Activated T-cell treated with anti-CD3 and anti-CD28 coated beads, Interleukin-2, amount 50 U/mL, for 48 hours (primary cell): ENCODE results near the gene PCSK6.
A peak's percentile ranks its signal among the peaks of the same experiment; 100 is the strongest.

Experiments used
- DNase-seq, 2 experiments: peaks; one replicate each; pipeline ENCODE4 v3.0.0-alpha.2; 2020

Gene PCSK6

DNA sequence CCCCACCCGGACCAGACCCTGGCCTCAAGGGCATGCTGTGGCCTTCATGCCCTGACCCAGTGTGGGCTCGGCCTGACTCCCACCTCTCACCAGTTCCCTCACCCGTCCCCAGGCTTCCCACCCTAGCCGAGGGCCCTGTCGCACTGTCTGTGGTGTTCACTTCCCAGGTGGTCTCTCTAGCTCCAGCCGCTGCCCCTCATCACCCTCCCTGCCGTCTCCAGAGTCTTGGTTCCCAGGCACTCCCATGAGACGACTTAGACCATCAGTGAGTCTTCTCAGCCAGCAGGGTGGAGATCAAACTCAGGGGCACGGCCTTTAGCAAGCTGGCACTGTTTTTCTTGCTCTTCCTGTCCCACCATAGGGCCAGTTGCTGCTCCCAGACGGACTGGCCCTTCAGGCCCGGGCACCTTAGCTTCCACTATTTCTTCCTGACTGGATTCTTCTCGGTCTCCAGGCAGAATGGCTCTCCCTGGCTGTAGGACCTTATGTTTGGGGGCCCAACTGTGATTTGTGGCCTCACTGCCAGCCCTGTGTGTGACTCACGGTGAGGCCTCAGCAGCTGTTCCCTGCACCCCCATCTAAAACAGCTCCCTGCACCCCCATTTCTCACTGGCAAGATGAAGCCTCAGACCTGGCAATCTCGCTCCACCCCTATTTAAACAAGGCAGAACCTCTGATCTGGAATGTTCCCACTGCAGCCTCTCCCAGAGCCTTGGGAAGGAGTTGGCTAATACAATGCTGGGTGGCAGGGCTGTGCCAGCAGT lies 9.4 kb upstream of the PCSK6 start:
- DNase-seq: peak in 1 of 2 experiments; percentile 14

DNA sequence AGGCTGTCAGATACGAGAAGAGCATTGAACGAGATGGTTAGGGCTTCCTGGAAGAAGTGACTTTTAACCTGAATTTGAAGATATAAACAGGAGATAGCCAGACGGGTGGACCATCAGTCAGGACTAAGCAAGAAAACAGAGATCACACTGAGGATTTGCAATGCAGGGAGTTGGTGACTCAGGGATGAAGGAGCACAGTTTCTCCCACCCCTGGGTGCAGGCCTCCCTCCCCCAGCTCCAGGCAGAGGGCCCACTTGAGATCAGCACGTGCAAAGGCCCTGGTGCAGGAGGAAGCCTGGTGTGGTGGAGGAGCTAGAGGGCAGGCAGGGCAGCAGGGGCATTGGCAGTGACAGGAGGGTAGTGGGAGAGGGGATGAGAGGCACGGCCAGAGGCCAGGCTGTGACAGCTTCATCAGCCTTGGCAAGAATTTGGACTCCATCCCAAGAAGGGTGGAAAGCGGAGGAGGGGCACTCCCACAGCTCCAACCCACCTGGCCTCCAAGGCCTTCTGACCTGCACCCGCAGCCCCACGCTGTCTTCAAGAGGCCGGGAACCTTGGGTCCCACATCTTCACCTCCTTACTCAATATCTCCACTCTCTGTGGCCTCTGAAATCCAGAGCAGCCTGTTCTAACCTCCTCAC lies 8.7 kb upstream of the PCSK6 start:
- DNase-seq: peak in 1 of 2 experiments; percentile 14

DNA sequence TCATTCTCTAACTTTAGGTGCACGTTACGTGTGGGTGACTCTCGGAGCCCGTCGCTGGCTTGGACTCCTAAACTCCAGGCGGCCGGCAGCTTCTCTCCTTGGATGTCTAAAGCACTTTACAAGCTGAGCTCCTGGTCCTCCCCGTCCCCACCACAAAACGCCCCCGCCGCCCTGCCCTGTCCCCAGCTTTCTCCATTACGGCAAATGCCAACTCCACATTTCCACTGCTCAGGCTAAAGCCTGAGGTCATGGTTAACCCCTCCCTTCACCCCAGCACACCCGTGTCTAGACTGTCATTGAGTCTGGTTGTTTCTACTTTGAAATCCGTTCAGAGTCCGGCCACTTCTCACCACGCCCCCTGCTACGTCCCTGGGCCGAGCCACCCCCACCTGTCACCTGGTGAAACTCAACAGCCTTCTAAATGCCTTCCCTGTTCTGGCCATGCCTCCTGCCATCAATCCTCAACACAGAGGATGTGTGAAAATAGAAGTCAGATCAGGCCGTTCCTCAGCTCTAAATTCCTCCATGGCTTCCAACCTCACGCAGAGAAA lies 8.1 kb upstream of the PCSK6 start:
- no peak for DNase-seq

DNA sequence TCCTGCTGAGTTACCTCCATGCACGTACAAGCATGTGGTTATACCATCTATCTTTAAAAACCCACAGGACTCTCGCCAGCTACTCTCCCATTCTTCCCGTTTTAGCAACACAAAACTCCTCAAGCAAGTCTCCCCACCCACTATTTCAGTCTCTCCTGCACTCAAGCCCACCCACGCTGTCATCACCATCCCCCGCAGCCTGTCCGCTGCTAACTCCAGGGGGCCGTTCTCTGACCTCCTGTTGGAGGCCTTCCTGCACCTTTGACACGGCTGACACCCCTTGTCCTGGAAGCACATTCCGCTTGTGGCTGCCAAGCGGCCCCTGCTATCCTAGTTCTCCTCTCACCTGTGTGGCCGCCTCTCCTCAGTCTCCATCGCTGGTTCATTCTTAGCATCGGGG lies 7.5 kb upstream of the PCSK6 start:
- no peak for DNase-seq

DNA sequence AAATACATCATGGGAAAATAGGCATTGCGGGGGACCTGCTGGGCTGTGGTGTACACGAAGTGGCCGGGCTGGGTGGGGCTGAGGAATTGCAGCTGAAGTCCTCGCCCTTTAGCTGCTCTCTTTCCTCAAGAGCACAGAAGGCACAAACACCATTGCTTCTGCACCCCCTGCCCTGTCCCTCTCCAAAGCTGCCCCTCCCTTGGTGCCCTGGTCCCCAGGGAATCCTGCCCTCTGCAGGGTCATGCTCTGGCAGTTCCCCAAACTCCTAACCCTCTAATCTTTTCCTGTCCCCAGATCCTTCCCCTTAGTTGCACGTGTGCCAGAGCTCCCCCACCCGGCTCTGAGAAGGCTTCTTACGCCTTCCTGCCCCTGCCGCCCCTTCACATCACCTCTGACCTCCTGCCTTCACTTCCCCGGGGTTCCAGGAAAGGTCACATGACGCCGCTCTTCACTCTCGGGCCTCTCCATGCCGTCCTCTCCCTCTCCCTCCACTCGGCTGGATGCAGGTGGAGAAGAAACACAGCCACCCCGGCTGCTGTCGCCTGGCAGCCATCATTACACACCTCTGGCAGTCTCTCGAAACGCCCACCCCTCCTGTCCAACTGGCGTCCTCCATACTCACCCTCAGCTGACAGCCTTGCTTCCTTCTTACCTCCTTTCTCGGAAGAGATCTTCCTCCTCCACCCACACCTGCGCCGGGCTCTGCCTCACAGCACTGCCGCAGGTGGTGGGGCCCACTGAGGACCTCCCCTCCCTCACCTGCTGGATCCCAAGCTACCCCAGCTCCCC lies 6.9 kb upstream of the PCSK6 start:
- DNase-seq: no peak

DNA sequence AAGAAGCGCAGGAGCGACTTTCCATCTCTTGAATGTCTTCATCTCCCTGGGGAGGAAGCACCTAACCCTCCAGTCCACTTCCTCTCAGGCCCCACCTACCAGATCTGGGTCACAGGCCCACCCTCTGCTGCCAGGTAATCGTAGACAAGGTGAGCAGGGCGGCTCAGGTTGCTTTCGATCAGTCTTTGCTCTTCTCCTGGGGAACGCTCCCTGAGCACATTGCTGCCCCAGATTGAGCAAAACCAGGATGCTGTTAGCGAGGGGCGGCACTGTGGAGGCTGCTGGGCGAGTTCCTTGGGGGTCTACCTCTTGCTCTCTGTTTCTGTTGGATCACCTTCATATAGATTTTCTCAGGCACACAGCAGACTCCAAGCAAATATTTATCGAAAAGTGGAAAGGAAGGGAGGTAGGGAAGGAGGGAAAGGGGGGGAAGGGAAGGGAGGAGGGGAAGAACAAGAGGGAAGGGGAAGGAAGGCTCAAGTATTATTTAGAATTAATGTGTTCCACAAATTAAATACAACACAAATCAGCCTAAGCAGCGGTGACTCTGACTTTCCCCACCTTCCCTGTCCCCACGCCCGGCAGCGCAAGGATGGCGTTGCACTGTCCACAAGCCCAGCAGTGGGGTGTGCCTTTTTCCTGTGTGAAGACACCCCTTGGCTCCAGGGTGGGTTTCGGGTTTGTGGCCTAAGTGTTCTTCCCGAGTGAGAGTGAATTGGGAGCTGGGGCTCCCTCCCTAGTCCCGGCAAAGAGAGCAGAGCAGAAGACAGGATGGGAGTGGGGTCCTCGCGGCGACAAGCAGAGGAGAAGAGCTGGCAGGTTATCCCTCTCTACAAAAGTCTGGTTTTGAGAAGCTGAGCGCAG lies 6.1 kb upstream of the PCSK6 start:
- no peak for DNase-seq

DNA sequence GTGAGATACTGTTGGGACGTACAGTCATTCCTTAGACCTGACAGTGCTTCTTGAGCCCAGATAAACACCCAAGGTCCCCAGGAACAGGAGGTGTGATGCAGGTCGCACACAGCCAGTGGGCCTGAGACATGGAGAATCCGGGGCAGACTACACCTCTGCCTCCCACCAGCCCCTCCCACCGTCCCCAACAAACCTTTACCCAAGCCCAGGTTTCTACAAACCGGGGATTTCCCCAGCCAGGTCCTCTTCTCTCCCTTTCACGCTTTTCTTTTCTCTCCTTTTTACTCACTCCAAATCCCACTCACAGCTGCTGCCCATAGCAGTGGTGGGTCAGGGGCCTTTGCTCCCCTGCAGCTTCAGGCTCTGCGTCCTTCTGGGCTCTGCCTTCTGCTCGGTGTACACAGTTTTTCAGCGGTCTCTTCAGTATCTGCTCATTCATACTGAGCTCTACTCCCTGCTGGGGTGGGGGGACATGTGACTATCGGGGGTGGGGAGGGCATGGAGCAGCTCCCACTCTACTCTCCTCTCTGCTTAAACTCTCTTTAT lies 4.8 kb upstream of the PCSK6 start:
- no peak for DNase-seq

DNA sequence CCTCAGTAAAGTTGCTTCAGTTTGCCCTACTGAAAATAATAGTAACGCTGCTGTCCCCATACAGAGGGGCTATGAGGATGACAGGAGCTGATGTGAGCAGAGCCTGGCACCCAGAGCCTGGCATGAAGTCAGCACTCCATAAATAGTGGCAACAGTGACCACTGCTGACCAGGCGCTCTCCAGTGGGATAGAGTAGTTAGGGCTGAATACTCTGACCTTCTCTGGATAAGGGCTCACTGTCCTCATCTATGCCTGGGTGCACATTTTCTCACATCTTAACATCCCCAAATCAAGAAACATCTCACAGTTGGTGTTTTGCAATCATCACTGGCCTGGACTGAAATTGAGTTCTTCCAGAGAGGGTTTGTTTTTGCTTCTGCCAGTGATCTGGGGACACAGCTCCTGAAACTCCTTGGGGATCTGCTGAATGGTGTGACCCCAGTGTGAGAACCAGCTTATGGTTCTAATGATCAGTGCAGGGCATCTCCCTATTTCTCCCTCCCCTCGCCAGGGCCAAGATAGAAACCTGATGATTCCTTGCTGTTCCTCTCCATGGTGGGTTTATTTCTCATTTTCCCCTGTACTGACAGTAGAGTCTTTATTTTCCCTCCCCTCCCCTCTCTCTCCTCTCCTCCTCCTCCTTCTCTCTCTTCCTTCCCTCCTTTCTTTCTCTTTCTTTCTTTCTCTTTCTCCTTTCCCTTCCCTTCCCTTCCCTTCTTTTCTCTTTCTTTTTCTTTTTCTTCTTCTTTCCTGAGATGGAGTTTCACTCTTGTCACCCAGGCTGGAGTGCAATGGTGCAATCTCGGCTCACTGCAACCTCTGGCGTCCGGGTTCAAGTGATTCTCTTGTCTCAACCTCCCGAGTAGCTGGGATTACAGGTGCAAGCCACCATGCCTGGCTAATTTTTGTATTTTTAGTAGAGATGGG lies 3.5 kb upstream of the PCSK6 start:
- DNase-seq: peak in 1 of 2 experiments; percentile 14

DNA sequence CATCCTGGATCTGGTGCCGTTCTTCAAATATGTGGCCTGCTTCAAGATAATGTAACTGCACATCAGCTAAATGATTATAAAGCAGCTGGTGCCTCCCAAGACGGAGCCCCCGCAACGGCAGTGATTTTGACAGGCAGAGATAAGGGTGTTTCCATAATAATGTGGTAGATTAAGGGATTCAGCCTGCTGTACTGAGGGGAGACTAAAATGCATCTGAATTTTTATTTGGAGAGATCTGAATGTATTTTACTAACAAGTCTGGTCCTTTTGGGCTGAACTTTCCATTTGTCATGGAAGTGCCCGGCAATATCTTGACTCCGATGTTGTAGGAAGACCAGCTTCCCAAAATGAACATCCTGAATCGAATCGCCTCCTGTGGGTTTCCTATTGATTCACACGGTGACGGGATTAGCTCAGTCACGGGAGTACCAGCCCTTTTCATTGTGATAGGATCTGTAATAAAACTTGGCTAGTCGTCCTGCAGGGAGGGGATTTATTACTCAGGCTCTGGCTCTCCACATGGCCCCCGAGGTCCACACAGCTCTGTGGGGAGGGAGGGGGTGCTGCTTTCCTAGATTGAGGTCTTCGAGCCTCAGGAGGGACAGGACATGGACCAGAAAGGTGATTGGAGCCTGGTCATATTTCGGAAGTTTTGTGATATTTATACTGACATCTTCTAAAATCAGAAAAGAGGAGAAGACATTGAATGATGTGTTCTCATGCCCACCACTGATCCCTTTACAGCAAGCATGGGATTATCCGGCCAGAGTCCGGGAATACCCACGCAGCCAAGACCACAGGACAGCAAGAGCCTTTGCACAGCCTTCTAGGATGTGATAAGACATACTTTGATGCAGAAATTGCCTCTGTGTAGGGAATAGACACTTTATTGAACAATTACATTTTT lies 2.5 kb upstream of the PCSK6 start:
- no peak for DNase-seq

DNA sequence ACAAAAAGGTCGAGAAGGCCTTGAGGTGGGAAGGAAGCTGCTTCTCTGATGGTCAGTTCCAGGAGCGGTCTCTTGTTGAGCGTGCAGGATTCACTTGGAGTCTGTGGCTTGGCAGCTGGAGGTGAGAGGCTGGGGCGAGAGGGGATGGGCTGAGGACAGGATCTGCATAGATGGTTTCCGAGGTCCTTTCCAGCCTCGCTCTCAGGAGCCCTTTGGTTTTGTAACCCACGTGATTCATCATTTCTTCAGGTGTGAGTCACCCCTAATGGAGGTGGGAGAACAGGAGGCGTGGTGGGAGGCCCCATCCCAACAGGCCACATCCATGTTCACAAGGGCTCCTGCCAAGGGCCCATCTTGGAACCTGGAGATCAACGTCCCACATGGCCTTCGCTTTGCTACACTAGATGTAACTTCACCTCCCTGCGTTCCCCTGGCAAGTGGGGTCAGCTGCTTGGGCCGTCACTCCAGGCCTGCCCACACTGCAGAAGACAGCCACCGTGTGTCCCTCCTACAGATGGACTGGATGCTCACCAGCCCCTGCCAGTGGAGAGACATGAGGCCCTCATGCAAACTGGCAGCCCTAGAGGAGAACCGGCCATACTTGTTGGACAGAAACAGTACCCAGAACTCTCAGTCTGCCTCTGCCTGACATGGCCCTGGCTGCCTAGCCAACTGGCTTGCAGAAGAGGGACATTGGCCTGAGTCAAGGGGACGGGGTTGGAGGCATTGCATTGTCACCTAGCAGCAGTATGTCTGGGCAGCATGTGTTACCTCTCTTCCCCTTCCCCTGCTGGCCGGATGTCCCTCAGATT lies 1.6 kb upstream of the PCSK6 start:
- DNase-seq: no peak

DNA sequence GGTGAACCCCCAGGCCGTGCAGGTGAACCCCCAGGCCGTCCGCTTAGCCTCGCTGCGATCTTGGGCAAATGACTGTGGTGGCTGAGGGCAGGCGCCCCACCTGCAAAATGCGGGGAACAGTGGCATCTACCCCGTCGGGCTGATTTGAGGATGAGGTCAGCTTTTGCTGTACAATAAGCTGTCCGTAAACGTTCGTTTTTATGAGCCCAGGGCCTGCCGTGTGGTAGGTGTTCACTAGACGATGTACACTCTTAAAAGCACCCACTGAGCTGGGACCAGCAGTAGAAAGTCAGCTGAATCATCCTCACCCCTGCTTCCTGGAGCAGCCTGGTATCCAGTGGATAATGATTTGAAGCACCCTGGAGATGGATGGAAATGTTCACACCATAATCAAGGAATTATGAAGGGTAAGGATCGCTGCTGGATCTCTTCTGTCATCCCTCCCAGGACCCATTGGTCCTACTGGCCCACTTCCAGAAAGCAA lies 943 bp upstream of the PCSK6 start:
- DNase-seq: no peak

DNA sequence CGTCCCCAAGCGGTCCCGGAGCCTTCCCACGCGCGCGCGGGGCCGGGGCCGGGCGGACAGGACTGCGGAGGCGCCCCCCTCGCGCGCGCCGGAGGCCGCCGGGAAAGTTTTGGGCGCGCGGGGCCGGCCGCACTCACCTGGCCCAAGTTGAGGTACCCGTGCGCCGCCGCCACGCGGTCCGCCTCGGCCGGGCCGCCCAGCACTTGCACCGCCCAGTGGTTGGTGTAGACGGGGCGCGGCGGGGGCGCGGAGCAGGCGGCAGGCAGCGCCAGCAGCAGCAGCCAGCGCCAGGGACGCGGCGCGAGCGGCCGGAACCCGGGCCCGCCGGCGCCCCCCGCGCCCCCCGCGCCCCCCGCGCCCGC lies 289 bp downstream of the PCSK6 start:
- peak in 1 of 2 experiments; percentile 45 for DNase-seq

DNA sequence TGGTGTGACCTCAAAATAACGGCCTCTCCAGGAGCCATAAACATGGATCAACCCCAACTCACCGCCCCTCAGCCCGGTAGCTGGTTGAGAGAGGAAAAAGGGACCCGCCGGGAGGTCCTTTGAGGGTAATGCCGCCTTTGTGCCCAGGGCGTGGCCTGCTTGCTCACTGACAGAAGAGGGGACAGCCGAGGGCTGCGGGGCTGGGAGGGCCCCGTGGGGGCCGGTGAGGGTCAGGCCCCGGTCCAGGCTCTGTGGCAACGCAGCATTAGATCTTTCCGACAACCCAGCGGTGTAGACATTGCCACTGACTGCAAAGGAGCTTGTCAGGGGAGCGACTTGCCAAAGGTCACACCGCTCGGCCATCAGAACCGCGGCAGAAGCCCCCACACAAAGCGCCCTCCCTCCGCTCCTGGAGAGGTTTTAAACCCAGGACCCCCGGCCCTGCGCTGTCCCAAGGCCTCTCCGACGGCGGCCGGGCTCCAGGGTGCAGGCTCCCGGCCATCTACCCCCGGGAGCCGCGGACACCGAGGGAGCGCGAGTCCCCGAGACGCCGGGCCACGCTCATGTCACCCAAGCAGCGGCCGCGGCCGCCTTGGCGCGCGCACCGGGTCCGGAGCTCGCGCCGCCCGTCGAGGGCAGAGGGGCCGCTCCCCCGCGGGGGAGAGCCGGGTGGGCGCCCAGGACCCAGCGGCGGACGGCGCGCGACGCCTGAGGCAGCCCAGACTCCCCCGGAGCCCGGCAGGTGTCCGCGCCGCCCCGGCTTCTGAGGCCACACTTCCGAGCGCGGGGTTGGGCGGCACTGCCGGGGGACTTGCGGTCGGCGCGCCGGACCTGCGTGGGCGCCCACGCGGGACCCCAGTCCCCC lies 975 bp downstream of the PCSK6 start:
- DNase-seq: no peak

DNA sequence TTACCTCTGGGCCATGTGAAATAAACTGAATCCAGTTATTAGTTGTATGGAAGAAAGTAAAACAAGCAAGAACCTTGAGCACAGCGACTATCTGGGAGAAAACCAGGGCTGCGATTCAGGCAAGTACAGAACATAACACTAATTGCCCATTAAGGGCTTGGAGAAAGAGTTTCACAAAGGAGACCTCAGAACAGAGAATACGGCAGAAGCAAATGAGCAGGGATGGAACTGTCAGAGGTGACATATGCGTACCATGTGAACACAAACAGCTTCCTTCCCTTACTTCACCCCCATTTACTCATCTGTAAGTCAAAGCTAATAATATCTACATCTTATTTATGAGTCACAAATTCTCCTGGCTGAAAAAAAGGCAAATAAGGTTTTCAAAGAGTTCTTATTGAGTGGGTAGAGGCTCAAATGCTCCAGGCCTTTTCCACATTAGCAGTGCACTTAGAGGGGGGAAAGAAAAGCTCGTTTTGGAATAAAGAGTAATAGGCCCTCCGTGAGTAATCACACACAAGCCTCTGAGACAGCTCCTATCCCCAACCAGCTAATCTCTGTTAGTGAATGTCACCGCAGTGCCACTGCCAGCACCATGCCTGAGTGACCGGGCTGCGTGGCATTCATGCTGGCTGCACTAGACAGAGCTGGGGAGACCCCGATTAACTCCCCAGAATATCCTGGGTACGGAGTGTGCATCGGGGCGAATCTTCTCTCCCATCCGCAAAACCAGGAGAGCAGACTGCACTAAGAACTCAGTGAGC lies 2.6 kb downstream of the PCSK6 start:
- no peak for DNase-seq

DNA sequence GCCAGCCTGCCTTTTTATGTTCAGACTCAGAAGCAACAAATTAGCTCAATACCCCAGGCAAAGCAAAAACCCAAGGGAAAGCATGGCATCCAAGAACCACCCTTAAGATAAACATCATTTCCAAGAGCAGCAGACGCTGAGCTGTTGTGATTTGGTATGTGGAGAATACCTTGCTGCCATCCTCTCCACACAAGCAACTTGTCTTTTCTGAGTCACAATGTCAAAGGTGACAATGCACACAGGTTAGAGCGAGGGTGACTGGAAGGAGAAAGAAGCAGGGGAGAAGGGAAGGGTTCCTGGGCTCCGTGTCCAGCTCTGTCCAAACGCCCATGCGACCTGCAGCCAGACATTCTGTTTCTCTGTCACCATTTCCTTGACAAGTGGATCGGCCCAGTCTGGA lies 6.0 kb downstream of the PCSK6 start:
- no peak for DNase-seq

DNA sequence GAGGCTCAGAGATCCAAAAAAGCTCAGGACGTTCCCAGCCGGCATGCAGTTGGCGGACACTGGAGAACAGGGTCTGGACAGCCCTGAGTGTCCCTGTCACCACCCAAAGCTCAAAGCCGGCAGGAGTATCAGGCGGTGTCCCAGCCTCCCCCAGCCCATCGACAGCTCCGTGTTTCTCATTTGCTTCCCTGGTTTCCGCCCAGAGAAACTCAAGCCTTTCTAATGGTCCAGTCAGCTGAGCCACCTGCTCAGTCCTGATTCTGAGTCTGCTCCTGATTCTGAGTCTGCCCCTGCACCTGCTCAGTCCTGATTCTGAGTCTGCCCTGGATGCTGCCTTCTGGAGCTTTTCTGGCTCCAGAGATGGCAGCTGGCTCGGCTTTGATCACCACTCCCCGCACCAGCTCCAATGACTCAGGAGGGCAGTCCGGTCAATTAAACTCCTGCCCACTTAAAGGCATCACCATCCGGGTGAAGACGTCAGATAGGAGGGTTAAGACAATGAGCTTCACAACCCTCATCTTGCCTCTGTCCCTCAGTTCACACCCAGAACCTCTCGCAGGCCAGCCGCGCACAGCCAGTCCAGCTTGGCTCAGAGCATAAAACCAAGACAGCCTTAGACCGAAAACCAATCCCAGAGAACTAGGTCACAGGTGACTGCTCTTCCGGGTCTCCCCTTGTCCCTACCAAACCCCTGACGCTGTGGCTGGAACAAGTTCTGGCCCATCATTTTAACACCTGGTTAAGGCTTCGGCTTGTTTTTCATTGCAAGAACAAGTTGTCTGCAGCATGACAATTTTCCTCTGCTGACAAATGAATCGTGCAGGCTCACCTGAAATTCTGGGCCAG lies 6.8 kb downstream of the PCSK6 start:
- DNase-seq: no peak
